Occipital lobe (tissue), 3 donors: ENCODE data around the gene RNU1-2. TPM values are rescaled to one million over a fixed set of nuclear protein-coding genes. Genes with fewer than 3 reads are reported as not detected.
"Not testable (repeated sequence)": the region's sequence is repeated elsewhere in the genome, so short reads cannot be mapped to it uniquely, and the experiment has no call there.

Experiments used
- DNase-seq: peaks from one replicate; lab custom pipeline; 2025; lab: John Stamatoyannopoulos, UW
- small RNA-seq: library from RNA; depleted of rRNA; stranded (forward); fragments of <200 nt; gene quantifications from one replicate; pipeline ENCODE3, GENCODE V24; 2014
- total RNA-seq: library from RNA; depleted of rRNA; stranded (reverse); fragments of >200 nt; gene quantifications from one replicate; pipeline ENCODE4 v1.2.3, GENCODE V29; 2014

RNU1-2 gene
- total RNA-seq, 1 donor from 2014 or later: under 0.01 TPM

DNA sequence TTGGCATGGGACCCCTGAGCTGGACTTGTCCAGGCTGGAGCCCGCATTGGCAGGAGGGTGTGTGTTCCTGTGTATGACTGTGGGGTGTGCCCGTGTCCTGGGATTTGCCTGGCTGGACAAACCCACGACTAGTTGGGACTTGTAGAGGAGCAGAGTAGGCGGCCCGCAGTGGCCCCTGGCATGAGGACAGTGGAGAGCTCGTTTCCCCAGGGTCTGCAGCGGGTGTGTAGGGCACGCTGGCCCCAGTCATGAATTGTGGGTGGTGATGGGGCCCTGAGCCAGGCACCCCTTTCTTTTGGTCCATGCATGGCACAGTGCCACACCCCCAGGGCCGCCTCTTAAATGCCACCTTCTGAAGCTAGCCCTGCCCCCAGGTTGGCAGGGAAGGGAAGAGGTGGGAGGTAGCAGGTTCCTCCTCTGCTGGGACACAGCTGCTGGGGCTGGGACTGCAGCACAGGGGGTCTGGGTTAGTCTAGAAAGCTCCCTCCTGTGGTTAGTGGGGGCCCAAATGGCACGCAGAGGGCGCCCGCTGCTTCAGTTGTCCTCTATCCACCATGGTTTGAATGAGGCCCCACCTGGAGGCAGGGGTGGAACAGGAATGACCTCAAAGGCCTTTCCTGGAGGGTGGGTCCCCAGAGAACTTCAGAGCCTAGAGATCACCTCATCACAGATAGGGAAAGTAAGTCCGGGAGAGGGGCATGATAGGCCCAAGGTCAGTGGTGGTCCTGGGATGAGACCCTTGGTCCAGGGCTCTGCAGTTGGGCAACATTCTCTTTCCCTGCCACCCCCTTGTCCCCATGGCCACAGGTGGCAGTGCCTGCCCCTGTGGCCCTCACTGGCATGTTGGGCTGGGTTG, 30.1 kb downstream of the RNU1-2 start:
- DNase-seq: no peak

DNA sequence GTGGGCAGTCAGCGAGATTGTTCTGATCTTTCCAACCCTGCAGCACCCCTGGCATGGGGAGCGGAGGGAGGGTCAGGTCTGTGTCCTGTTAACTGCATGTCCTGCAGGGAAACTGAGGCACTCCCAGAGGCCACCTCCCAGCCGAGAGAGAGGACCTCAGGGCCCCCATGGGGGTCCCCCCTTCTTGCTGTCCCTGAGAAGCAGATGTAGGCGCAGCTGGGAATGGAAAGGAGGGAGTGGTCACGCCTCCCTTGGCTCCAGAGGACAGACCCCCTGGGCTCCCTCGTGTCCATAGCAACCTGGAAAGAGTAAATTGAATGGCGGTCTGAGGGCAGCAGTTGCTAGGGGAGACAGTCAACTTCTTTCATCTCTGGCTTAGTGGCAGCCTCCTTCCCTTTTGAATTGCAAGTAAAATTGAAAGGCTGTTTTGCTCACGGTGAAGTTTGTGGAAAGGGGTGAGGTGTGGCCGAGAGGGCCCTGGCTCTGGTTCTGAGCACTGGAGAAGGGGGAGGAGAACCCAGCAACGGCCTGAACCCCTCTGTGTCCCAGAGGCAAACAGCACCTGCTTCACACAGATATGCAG, 30.8 kb downstream of the RNU1-2 start:
- DNase-seq: no peak

- DNase-seq: no peak
These were observed 31.5 kb downstream of the RNU1-2 start for GRCh38 chr1:16927256-16927655.

DNA sequence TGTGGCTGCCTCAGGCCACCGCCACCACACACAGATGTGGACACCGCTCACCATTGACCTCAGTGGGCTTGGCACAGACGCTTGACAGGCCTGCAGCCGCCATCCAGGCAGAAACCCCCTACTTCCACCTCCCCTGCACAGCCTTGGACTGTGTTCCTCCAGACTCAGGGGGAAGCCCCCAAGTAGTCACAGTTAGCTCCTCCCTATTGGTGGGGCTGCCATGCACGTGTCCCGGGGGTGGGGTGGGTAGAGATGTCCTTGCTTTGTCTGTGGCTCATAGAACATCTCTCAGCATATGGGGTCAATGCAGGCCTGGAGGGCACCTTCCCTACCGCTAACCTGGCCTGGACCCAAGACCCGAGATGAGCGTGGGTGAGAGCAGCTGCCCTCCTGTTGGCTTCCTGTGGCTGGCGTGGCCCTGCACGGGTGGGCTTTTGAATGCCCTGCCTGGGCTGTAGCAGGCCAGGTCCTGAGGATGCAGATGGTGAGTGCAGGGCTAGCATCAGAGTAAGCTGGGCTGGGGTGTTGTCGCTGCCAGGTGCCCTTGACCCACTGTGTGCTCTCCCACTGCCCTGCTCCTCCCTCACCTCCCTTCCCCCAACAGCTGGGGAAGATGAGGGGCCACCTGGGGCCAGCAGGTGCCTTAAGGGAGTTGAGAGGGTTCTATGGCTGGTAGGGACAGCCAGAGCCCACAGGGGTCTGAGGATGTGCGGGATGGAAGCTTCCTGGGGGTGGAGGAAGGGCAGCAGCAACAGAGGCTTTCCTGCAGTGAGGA, 32.1 kb downstream of the RNU1-2 start:
- no peak for DNase-seq

DNA sequence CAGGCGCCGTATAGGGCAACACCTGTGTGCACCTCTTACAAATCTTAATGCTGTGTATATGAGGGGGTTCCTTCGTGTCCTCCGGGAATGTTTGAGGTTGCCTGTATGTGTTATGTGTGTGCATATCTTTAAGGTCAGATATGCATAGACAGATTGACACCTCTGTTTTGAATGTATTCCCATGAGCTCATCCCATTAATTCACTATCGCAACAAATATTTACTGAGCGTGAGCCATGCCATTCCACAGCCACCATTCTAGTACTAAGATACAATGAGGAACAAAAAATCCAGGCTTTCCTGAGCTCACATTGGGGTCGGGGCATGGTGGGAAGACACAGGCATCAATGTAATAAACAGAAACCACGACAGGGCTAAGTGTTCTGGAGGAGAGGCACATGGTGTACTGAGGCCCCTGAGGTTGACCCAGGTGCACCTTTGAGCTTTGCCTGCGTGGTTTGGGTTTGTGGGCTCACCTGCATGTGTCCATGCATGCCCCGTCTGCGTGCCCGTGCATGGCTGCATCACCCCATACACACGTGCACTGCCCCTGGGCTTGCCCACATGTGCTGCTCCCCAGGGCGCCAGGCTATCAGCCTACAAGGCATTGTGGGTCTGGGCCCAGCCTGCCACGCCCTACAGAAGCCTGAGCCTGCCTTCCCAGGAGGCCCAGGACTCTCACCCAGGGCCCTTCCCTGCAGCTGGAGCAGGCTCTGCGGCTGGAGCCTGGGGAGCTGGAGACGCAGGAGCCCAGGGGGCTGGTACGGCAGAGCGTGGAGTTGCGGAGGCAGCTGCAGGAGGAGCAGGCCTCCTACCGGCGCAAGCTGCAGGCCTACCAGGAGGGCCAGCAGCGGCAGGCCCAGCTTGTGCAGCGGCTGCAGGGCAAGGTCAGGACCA, 33.6 kb downstream of the RNU1-2 start:
- DNase-seq: not testable (repeated sequence)

- DNase-seq: not testable (repeated sequence)
These were observed 35.6 kb downstream of the RNU1-2 start for GRCh38 chr1:16931206-16931934.

DNA sequence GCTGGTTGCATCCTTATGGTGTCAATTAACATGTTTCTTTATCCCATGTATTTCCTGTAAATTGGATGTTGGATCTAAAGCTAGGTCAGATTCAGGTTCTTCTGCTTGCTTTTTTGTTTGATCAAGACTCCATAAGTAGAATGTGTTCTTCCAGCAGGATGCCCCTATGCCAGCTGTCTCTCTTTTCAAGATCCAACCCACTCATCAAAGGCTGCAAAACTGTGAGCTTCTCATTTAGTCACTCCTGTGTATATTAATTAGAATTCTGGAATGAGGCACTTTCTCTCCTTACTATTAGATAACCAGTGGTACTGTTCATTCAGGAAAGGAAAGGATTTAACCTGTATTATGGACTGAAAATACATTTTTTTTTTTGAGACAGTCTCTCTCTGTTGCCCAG, 38.2 kb downstream of the RNU1-2 start:
- not testable (repeated sequence) for DNase-seq

DNA sequence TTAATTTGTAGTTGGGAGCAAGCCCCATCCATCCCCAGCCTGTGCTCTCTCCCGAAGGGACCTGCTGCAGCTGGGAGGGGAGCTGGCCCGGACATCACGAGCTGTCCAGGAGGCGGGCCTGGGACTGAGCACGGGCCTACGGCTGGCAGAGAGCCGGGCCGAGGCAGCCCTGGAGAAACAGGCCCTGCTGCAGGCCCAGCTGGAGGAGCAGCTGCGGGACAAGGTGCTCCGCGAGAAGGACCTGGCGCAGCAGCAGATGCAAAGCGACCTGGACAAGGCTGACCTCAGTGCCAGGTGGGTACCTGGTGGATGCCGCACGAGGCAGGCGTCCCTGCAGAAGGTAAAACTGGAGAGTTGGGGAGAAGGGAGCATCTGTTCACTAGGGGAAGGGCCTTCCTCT, 40.8 kb downstream of the RNU1-2 start:
- not testable (repeated sequence) for DNase-seq

GRCh38 chr1:16938351-16939321, 42.9 kb downstream of the RNU1-2 start:
- no peak for DNase-seq

GRCh38 chr1:16939386-16940180, 43.8 kb downstream of the RNU1-2 start:
- DNase-seq: not testable (repeated sequence)

GRCh38 chr1:16944038-16944437, 48.3 kb downstream of the RNU1-2 start:
- DNase-seq: no peak

DNA sequence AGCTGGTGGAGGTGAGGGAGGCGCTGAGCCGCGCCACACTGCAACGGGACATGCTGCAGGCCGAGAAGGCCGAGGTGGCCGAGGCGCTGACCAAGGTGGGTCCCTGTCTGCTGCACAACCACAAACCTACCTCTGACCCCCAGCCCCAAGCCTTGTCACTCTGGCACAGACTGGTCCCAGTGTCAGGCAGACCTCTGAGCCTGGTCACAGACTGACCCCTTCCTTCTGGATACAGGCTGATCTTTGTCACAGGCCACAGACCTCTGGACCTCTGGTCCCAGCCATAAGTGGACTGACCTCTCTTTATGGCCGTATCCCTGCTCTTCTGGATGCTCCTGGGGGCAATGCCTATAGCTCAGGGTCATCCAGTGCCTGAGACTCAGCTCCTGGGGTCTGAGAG, 49.7 kb downstream of the RNU1-2 start:
- not testable (repeated sequence) for DNase-seq

Small RNA genes lying within 50 kb of the gene (small RNA-seq; reads per million reads assigned to genes)
- gene MIR3675: not detected
- gene RNU1-2: not detected
- not detected for gene RNU1-5P

Other genes with a start within 250 kb of the RNU1-2 start
- gene RNU1-3, start 229.0 kb upstream of the RNU1-2 start, total RNA-seq: under 0.01 TPM
- under 0.01 TPM for gene RNU1-4, start 155.5 kb upstream of the RNU1-2 start, total RNA-seq
- gene CROCC, start 26.0 kb downstream of the RNU1-2 start, total RNA-seq: 19.5 TPM
- 5.6 TPM for gene MFAP2, start 84.6 kb downstream of the RNU1-2 start, total RNA-seq
- gene ATP13A2, start 115.9 kb downstream of the RNU1-2 start, total RNA-seq: 59.4 TPM
- gene SDHB, start 158.1 kb downstream of the RNU1-2 start, total RNA-seq: 67.1 TPM
- gene PADI2, start 223.5 kb downstream of the RNU1-2 start, total RNA-seq: 0.94 TPM